Upper lobe of left lung (tissue), 4 donors: ENCODE results near the gene ISL2.

ENCODE experiments used
- POLR2A ChIP-seq, 4 donors: fragments of 450-650 bp; IDR thresholded peaks; one replicate each; pipeline ENCODE4 v1.5.1; 2016 to 2017; ENCODE audit warnings: antibody characterized with exemption in 4 of 4, mild to moderate bottlenecking in 2 of 4
- POLR2AphosphoS5 ChIP-seq, 2 donors: sonication (generic); formaldehyde crosslinking; IDR thresholded peaks; one replicate each; pipeline ENCODE4 v1.5.1; 2017; ENCODE audit warnings: antibody characterized with exemption in 2 of 2
- TF ChIP-seq, protein P1 (sequence below), 6 experiments: fragments of 450-650 bp in 4 of 6; fragments of 200-600 bp in 2 of 6; sonication (generic) in 2 of 6; IDR thresholded peaks; one replicate each; pipeline ENCODE4 v1.5.1; 2016 to 2019; ENCODE audit warnings: antibody characterized with exemption in 6 of 6

DNA sequence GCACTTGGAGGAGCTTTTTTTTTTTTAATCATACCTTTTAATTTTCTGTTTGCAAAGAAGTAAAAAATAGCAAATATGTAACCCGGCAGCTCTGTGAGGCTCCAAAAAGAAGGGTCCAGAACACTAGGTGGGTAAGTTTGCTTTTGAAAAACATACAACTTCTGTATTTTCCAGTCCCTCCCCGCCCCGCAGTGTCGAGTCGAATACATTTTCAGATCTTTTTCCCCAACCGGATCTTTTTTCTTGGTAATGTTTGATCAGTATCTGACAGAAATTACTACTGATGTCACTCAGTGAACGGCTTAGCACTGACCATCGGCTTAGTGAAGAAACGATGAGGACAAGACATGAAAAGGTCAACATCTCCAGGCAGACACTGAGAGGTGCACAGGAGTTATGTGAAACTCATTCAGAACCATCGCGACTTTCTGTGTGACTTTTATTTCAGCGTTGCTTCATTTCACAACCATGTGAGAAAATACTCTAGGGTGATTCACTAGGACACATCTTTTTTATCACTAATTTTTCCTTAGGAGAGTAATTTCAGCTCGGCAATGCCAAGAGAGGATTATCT, 11.0 kb downstream of the ISL2 start:
- TF ChIP-seq, protein P1, sequence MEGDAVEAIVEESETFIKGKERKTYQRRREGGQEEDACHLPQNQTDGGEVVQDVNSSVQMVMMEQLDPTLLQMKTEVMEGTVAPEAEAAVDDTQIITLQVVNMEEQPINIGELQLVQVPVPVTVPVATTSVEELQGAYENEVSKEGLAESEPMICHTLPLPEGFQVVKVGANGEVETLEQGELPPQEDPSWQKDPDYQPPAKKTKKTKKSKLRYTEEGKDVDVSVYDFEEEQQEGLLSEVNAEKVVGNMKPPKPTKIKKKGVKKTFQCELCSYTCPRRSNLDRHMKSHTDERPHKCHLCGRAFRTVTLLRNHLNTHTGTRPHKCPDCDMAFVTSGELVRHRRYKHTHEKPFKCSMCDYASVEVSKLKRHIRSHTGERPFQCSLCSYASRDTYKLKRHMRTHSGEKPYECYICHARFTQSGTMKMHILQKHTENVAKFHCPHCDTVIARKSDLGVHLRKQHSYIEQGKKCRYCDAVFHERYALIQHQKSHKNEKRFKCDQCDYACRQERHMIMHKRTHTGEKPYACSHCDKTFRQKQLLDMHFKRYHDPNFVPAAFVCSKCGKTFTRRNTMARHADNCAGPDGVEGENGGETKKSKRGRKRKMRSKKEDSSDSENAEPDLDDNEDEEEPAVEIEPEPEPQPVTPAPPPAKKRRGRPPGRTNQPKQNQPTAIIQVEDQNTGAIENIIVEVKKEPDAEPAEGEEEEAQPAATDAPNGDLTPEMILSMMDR (IDR thresholded peaks at IDR 0.05): no peak
- no peak for TF ChIP-seq POLR2AphosphoS5 (IDR thresholded peaks at IDR 0.05)
- no peak for TF ChIP-seq POLR2A (IDR thresholded peaks at IDR 0.05)
